Medulla oblongata (tissue), 1 donor: ENCODE results near the gene TMEM63C.
A peak's percentile ranks its signal among the peaks of the same experiment; 100 is the strongest.
"Not testable (repeated sequence)": the region's sequence is repeated elsewhere in the genome, so short reads cannot be mapped to it uniquely, and the experiment has no call there.

ENCODE experiments used
- DNase-seq: peaks from one replicate; pipeline ENCODE4 v3.0.0-alpha.2; 2015; ENCODE audit errors: extremely low spot score

TMEM63C gene

DNA sequence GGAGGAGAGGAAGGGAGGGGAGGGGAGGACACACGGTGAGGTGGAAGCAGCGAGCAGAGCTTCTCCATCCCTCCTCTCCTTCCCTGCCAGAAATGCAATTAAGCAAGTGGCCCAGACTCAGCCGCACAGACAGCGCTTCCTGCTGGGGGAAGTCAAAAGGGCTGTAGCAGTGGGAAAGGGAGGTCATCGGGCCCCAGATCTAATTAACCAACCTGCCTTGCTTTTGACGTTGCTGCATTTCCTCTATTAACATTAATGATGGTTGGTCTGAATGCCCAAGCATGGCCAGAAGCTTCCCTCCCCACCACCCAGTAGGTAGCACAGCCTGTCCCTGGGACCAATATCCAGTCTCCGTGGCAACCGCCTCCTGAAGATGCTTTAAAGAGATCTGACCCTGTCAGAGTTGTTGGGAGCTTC is 94.0 kb downstream of the TMEM63C start:
- peak; percentile 52 for DNase-seq

DNA sequence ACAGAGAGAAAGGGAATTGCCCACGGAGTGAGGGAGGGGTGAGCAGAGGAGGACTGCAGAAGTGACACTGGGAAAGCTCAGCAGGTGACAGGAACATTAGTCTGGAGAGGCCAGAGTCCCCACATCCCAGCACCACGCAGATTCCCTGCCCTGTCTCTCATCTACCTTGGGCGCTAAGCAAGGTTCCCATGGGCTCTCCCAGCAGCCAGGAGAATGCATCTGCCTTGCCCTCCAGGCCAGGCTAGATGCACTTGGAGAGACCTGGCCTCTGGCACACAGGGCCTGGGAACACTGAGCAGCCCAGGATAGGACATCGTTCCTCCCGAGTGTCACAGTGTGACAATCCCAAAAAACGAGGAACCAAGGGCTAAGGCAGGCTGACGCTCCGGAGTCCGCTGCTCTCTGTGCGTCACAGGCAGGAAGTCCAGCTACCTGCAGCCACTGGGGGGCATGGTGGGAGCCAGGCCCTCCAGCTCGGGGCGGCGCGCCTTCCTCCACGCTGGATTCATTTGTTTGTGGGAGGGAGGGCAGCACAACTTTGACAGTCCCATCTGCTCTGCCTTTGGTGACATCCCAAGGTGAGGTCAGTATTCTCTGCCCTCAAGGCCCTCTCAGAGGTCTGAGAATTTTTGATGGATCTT is 94.8 kb downstream of the TMEM63C start:
- DNase-seq, result no peak

GRCh38 chr14:77276959-77277358 is 95.4 kb downstream of the TMEM63C start:
- no peak for DNase-seq

GRCh38 chr14:77278461-77279230 is 97.0 kb downstream of the TMEM63C start:
- DNase-seq, result no peak

- no peak for DNase-seq
These were observed 98.1 kb downstream of the TMEM63C start for GRCh38 chr14:77279719-77280118.

DNA sequence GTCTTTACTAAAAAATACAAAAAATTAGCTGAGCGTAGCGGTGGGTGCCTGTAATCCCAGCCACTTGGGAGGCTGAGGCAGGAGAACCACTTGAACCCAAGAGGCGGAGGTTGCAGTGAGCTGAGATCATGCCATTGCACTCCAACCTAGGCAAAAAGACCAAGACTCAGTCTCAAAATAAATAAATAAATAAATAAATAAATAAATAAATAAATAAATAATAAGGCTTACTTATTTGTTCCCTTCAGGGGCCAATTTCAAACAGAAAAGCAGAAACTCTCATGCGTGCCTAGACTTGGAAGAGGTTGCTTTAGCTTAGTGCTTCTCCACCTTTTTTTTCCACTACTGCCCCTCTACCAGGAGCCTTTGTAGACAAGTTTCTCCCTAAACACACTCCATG is 99.3 kb downstream of the TMEM63C start:
- not testable (repeated sequence) for DNase-seq

- no peak for DNase-seq
These were observed 100.3 kb downstream of the TMEM63C start for GRCh38 chr14:77281852-77282410.

DNA sequence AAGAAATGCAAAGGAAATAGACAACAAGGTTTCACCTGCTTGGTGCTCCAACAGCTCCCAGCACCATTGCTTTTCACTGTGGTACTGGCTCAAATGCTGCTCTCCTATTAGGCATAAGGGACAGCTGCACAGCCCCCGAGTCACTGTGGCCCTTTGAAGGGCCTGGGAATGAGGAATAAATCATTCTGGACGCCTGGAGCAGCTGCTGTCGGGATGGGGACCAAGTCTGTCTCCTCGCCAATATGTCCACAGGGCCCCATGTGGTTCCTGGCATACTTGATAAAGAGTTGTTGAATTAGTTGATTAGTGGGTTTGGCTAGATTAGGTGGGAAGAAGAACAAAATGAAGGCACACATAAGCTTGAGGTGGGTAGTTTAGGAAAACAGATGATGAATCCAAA is 102.5 kb downstream of the TMEM63C start:
- DNase-seq, result no peak

DNA sequence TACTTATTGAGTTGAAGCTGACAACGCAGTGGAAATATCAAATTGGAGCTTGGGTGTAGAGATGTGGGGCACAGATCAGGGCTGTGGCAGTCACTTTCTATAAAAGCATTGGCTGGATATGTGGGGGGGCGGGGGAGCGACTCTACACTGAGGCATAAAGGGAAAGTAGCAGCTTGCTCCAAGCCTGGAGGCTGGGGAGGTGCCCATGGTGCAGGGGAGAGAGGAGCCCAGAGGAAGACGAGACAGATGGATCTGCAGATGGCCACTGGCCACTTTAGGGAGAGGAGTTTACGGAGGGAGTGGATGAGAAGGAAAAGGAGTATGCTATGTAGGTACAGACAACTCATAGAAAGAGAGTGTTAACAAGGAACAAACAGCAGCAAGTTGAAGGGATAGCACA is 102.9 kb downstream of the TMEM63C start:
- no peak for DNase-seq

- DNase-seq, result no peak
These were observed 105.0 kb downstream of the TMEM63C start for GRCh38 chr14:77286576-77286975.

GRCh38 chr14:77290705-77291104 is 109.1 kb downstream of the TMEM63C start:
- no peak for DNase-seq

GRCh38 chr14:77296155-77296554 is 114.6 kb downstream of the TMEM63C start:
- DNase-seq, result no peak

- no peak for DNase-seq
These were observed 115.3 kb downstream of the TMEM63C start for GRCh38 chr14:77296906-77297305.

DNA sequence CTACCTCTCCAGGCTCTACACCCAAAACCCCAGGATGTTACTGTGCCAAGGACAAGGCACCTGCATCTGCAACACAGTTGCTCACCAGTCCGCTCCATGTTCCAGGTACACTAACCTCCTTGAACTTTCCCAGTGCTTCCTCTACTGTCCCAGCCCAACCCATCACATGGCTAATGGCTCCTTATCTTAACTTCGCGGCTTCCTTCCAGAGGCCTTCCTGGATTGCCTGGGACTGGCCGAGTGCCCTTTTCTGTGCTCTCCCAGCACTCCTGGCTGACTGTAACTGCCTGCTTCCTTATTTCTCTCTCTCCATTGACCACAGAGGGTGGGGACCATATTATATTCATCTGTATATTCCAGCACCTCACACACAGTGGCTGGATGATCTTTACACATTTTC is 118.2 kb downstream of the TMEM63C start:
- no peak for DNase-seq

DNA sequence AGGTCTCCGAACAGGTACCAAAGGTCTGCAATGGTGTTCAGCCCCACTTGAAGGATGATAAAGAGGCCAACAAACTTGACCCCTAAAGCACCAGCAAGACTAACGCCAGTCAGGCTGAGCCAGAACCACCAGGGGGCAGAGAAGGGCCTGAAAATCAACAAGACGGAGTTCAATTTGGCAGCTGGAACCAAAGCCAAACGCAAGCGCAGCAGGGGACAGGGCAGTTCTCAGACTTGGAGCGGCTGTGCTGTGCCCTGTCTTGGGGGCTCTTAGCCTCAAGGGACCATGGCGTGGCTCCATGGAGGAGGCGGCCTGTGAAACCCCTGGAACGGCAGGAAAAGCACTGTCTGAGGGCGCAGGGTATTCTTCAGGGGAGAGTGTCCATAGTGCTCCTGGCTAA is 119.5 kb downstream of the TMEM63C start:
- DNase-seq, result peak; percentile 98

- DNase-seq, result no peak
These were observed 121.3 kb downstream of the TMEM63C start for GRCh38 chr14:77302926-77303325.

DNA sequence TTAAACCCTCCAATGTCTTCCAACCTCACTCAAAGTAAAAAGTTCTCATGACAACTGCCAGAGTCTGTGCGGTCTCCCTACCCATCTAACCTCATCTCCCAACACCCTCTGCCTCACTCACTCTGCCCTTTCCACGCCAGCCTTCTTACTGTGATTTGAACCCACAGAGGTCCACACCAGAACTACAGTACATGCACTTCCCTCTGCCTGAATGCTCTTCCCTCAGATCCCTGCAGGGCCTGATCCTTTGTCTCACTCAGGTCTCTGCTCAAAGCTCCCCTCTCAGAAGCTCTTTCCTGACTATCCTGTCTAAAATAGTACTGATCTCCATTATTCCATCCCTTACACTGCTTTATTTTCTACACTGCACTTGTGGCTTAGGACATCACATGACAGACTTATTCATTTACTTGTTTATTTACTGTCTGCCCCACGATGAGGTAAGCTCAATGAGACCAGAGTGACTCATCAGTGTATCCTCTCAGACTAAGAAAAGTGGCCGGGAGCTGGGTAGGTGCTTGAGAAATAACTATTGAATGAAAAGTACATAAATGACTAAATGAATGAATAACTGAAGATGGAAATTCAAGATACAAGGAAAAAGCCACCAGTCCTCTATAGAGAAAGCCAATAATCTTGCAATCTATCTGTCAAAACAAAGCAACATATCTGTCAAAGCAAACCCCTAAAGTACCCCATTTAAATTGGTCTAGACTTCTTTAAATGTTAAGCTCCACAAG is 122.0 kb downstream of the TMEM63C start:
- DNase-seq, result peak; percentile 81

DNA sequence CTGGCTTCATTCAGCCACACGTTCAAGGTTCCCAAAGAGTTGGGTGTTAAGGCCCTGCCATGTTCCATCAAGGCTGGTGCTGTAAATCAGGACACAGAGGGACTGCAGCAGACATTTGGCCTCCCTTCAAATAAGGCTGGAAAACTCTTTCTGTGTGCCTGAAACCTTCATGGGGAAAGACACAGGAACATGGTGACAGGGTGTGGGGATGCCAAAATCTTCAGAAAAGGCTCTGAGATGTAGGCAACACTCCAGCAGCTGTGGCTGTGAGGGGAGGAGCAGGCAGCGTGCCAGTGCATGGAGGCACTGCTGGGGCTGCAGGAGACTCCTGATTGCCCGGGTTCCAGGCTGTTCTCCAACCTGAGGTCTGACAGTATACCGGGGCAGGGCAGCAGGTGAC is 124.1 kb downstream of the TMEM63C start:
- peak; percentile 55 for DNase-seq

- DNase-seq, result peak; percentile 96
These were observed 124.8 kb downstream of the TMEM63C start for GRCh38 chr14:77306416-77306815.

- DNase-seq, result peak; percentile 87
These were observed 125.4 kb downstream of the TMEM63C start for GRCh38 chr14:77306851-77307496.
